ENCODE results near the gene PARD6B. TPM values are rescaled to one million over a fixed set of nuclear protein-coding genes. Genes with fewer than 3 reads are reported as not detected.

Gene PARD6B
- total RNA-seq, 4 donors from 2014 or later: 1.6 to 2.2 (median 1.9) TPM

GRCh38 chr20:50758992-50759391, 27.6 kb downstream of the PARD6B start:
- TF ChIP-seq CTCF (IDR thresholded peaks at IDR 0.05; ENCODE audit: low read depth): no peak

- TF ChIP-seq CTCF (IDR thresholded peaks at IDR 0.05; ENCODE audit: low read depth): no peak
Observed at GRCh38 chr20:50759678-50760077, 28.3 kb downstream of the PARD6B start.

- no peak for TF ChIP-seq CTCF (IDR thresholded peaks at IDR 0.05; ENCODE audit: low read depth)
Observed at GRCh38 chr20:50762045-50762422, 30.7 kb downstream of the PARD6B start.

GRCh38 chr20:50762435-50763220, 31.2 kb downstream of the PARD6B start:
- peak; percentile 6 for TF ChIP-seq CTCF (IDR thresholded peaks at IDR 0.05; ENCODE audit: low read depth)

GRCh38 chr20:50765674-50766073, 34.3 kb downstream of the PARD6B start:
- TF ChIP-seq CTCF (IDR thresholded peaks at IDR 0.05; ENCODE audit: low read depth): no peak

- no peak for TF ChIP-seq CTCF (IDR thresholded peaks at IDR 0.05; ENCODE audit: low read depth)
Observed at GRCh38 chr20:50772420-50773185, 41.2 kb downstream of the PARD6B start.

- TF ChIP-seq CTCF (IDR thresholded peaks at IDR 0.05; ENCODE audit: low read depth): peak; percentile 62
Observed at GRCh38 chr20:50774515-50774914, 43.1 kb downstream of the PARD6B start.

Measured in subcutaneous adipose tissue (tissue), 4 donors.